Mesendoderm (in vitro differentiated cells): ENCODE data around the gene ZNF134.

Experiments used
- DNase-seq: peaks from one replicate; pipeline ENCODE4 v3.0.0; 2013
- H2AK5ac ChIP-seq: 2 replicates; pipeline ENCODE4 v1.6.1; 2013; ENCODE audit warnings: low read length, inconsistent platforms
- H2BK120ac ChIP-seq: 2 replicates; pipeline ENCODE4 v1.6.1; 2013; ENCODE audit warnings: low read depth, mild to moderate bottlenecking, low read length, moderate library complexity, mixed read lengths
- H2BK15ac ChIP-seq: replicated peaks from 2 replicates; pipeline ENCODE4 v1.6.1; 2013; ENCODE audit warnings: low read depth, mild to moderate bottlenecking, moderate library complexity
- H2BK5ac ChIP-seq: 2 replicates; pipeline ENCODE4 v1.6.1; 2013; ENCODE audit warnings: low read length, inconsistent platforms
- H3K18ac ChIP-seq: 2 replicates; pipeline ENCODE4 v1.6.1; 2013; ENCODE audit warnings: mild to moderate bottlenecking, low read length, mixed read lengths
- H3K23ac ChIP-seq: one replicate; pipeline ENCODE4 v1.6.1; 2013; ENCODE audit warnings: low read length
- H3K27ac ChIP-seq: 2 replicates; pipeline ENCODE4 v1.5.1; 2013; ENCODE audit warnings: low read depth, mild to moderate bottlenecking, inconsistent platforms, low read length, moderate library complexity
- H3K27me3 ChIP-seq: 2 replicates; pipeline ENCODE4 v1.6.1; 2013; ENCODE audit warnings: low read length, control low read depth, mild to moderate bottlenecking, inconsistent platforms; ENCODE audit not compliant: insufficient read depth, poor library complexity
- H3K36me3 ChIP-seq: 2 replicates; pipeline ENCODE4 v1.6.1; 2013; ENCODE audit warnings: low read length, inconsistent platforms; ENCODE audit not compliant: control insufficient read depth, insufficient read depth
- H3K4ac ChIP-seq: one replicate; pipeline ENCODE4 v1.6.1; 2013; ENCODE audit warnings: low read depth, mild to moderate bottlenecking, low read length, moderate library complexity
- H3K4me1 ChIP-seq: 2 replicates; pipeline ENCODE4 v1.6.1; 2013; ENCODE audit warnings: low read depth, low read length, inconsistent platforms; ENCODE audit not compliant: control insufficient read depth
- H3K4me2 ChIP-seq: 2 replicates; pipeline ENCODE4 v1.6.1; 2013; ENCODE audit warnings: low read length
- H3K4me3 ChIP-seq: 2 replicates; pipeline ENCODE4 v1.5.1; 2013; ENCODE audit warnings: mild to moderate bottlenecking, low read length
- H3K56ac ChIP-seq: one replicate; pipeline ENCODE4 v1.6.1; 2013; ENCODE audit warnings: low read length
- H3K79me1 ChIP-seq: 2 replicates; pipeline ENCODE4 v1.6.1; 2013; ENCODE audit warnings: low read length, inconsistent platforms
- H3K79me2 ChIP-seq: 2 replicates; pipeline ENCODE4 v1.6.1; 2013; ENCODE audit warnings: mild to moderate bottlenecking, low read length; ENCODE audit not compliant: control insufficient read depth, insufficient read depth
- H3K9ac ChIP-seq: 2 replicates; pipeline ENCODE4 v1.6.1; 2013; ENCODE audit warnings: low read length, inconsistent platforms
- H4K5ac ChIP-seq: one replicate; pipeline ENCODE4 v1.6.1; 2013; ENCODE audit warnings: low read length
- H4K8ac ChIP-seq: one replicate; pipeline ENCODE4 v1.6.1; 2013; ENCODE audit warnings: low read depth, mild to moderate bottlenecking, control low read depth, low read length, moderate library complexity
- WGBS: extraction: QIAGEN DNeasy Blood & Tissue Kit; methylation state at CpG from one replicate; pipeline ENCODE4 v1.1.7; 2013; ENCODE audit warnings: low lambda C conversion rate, missing lambda C conversion rate; ENCODE audit not compliant: insufficient coverage; ENCODE audit errors: extremely low coverage; 5-methylcytosine and 5-hydroxymethylcytosine counted together

Gene ZNF134

DNA sequence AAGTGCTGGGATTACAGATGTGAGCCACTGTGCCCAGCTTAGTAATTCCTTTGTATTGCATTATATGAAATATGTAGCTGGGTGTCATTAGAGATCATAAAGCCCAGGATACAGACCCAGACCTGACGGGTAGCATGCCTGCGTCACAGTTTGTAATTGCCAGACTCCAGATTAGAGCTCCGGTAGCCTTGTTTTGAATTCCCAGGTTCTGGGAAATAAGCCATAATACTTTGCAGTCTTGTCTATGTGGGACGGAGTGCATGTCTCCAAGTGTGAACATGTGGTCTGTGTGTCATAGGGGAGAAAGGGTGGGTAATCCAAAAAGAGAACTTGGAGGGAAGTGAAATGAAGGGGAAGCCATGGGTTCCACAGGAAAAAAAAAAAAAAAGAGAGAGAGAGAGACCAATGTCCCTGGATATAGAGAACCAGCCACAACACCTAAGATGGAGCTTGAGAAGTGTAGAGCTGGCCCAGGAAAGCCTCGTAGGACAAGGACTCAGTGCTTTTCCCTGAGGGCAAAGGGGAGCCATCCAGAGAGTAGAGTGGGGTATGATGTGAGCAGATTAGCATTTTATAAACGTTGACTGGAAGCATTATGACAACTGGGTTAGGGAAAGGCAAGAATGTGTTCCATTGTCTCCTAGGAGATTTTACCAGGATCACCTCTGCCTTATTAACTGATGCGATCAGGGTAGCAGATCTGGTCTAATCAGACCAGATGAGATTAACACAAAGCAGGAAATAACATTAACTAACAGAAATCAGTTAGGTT lies 57.3 kb downstream of the ZNF134 start:
- no peak overlapping the region for H3K4ac ChIP-seq
- H3K4me1 ChIP-seq, result no peaks in the 10 kb centered on the region
- H2BK15ac ChIP-seq, result no peak overlapping the region
- H2BK5ac ChIP-seq, result no peak overlapping the region
- H2BK120ac ChIP-seq, result no peak overlapping the region
- H3K36me3 ChIP-seq, result no peaks in the 10 kb centered on the region
- no peak overlapping the region for H4K8ac ChIP-seq
- H3K9ac ChIP-seq, result no peak overlapping the region
- no peak overlapping the region for H3K18ac ChIP-seq
- H3K79me1 ChIP-seq, result no peaks in the 10 kb centered on the region
- no peak overlapping the region for H3K4me3 ChIP-seq
- H3K27ac ChIP-seq, result no peak overlapping the region
- H3K27me3 ChIP-seq, result no peaks in the 10 kb centered on the region
- peak; percentile 44 for DNase-seq
- H2AK5ac ChIP-seq, result no peak overlapping the region
- H3K4me2 ChIP-seq, result no peak overlapping the region
- no peak overlapping the region for H4K5ac ChIP-seq
- WGBS, result no CpG with 5 or more reads among the region's 7 CpGs
- H3K23ac ChIP-seq, result no peak overlapping the region
- H3K56ac ChIP-seq, result no peak overlapping the region
- H3K79me2 ChIP-seq, result no peaks in the 10 kb centered on the region

DNA sequence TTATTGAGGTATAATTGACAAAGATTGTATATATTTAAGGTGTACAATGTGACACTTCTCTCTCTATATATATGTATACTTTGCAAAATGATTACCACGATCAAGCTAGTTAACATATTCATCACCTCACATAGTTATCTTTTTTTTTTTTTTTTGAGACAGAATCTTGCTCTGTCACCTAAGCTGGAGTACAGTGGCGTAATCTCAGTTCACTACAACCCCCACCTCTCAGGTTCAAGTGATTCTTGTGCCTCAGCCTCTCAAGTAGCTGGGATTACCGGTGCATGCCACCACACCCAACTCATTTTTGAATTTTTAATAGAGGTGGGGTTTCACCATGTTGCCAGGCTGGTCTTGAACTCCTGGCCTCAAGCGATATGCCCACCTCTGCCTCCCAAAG lies 58.4 kb downstream of the ZNF134 start:
- H2BK120ac ChIP-seq, result no peak overlapping the region
- no peak overlapping the region for H2BK5ac ChIP-seq
- H3K79me2 ChIP-seq, result no peaks in the 10 kb centered on the region
- H3K4ac ChIP-seq, result no peak overlapping the region
- no peaks in the 10 kb centered on the region for H3K4me1 ChIP-seq
- H3K56ac ChIP-seq, result no peak overlapping the region
- no peak overlapping the region for H4K8ac ChIP-seq
- H3K79me1 ChIP-seq, result no peaks in the 10 kb centered on the region
- no peaks in the 10 kb centered on the region for H3K27me3 ChIP-seq
- no peak overlapping the region for H3K4me2 ChIP-seq
- H3K18ac ChIP-seq, result no peak overlapping the region
- no peak overlapping the region for H3K4me3 ChIP-seq
- DNase-seq, result no peak
- H4K5ac ChIP-seq, result no peak overlapping the region
- no peak overlapping the region for H2AK5ac ChIP-seq
- no peaks in the 10 kb centered on the region for H3K36me3 ChIP-seq
- WGBS, result no CpG with 5 or more reads among the region's 4 CpGs
- no peak overlapping the region for H2BK15ac ChIP-seq
- no peak overlapping the region for H3K9ac ChIP-seq
- H3K23ac ChIP-seq, result no peak overlapping the region
- H3K27ac ChIP-seq, result no peak overlapping the region
